ENCODE measurements around the gene WTAP.
"Not testable (repeated sequence)": the region's sequence is repeated elsewhere in the genome, so short reads cannot be mapped to it uniquely, and the experiment has no call there.

WTAP gene

DNA sequence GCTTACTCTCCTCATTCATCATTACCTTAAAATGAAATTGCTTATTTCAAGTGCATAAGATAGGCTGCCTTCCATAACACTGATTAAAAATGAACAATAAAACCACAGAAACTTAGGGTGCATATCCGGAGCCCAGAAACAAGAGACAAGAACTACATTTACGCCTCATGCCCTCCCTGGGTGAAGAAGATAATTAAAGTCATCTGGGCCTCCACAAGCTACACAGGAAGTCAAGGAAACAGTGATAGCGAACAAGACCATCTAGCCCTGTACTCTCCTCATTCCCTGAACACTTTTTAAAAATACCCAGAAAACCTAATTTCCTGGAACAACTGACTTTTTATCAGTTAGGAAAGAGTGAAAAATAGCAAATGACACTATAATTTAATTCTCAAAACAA is 40.6 kb upstream of the WTAP start:
- DNase-seq (ENCODE audit: extremely low spot score), result no peak
- ChIA-PET CTCF (no interaction called here), POLR2A (interaction anchor here (0.9 to 1.2 kb wide), 2 partner anchors 75 to 103 kb away, joined by 3 read pairs; partner anchors contain the start of genes ACAT2 and TCP1)
- TF ChIP-seq CTBP1 (IDR thresholded peaks at IDR 0.05; ENCODE audit: borderline replicate concordance) (no peak), NFRKB (IDR thresholded peaks at IDR 0.05) (no peak), FOXM1 (IDR thresholded peaks at IDR 0.05; ENCODE audit: borderline replicate concordance) (no peak), ZNF384 (IDR thresholded peaks at IDR 0.05) (no peak), BHLHE40 (IDR thresholded peaks at IDR 0.05; ENCODE audit: borderline replicate concordance) (no peak), FOXA1 (IDR thresholded peaks at IDR 0.05) (no peak), SUZ12 (IDR thresholded peaks at IDR 0.05) (no peak), ARNT (IDR thresholded peaks at IDR 0.05) (no peak), FOXK2 (IDR thresholded peaks at IDR 0.05) (no peak), L3MBTL2 (conservative IDR thresholded peaks at IDR 0.05) (no peak), HDGF (IDR thresholded peaks at IDR 0.05; ENCODE audit: borderline replicate concordance) (no peak), ELF4 (IDR thresholded peaks at IDR 0.05) (no peak), TARDBP (IDR thresholded peaks at IDR 0.05) (no peak)
- TF ChIP-seq, protein P1, sequence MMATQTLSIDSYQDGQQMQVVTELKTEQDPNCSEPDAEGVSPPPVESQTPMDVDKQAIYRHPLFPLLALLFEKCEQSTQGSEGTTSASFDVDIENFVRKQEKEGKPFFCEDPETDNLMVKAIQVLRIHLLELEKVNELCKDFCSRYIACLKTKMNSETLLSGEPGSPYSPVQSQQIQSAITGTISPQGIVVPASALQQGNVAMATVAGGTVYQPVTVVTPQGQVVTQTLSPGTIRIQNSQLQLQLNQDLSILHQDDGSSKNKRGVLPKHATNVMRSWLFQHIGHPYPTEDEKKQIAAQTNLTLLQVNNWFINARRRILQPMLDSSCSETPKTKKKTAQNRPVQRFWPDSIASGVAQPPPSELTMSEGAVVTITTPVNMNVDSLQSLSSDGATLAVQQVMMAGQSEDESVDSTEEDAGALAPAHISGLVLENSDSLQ (IDR thresholded peaks at IDR 0.05), result no peak

DNA sequence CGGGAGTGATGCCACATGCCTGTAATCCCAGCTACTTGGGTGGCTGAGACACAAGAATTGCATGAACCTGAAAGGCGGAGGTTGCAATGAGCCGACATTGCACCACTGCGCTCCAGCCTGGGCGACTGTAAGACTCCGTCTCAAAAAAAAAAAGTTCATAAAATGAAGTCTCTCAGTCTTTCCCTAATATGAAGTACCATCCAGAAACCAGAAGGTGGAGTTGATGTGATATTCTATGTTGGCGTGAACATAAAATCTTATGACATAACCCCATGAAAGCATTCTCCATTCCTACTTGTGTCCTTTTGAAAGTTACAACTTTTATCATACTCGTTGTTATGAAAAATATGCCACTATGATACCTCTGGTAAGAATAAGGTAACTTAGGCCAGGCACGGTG is 40.0 kb upstream of the WTAP start:
- TF ChIP-seq CTBP1 (IDR thresholded peaks at IDR 0.05; ENCODE audit: borderline replicate concordance) (no peak), FOXM1 (IDR thresholded peaks at IDR 0.05; ENCODE audit: borderline replicate concordance) (no peak), SUZ12 (IDR thresholded peaks at IDR 0.05) (no peak), TARDBP (IDR thresholded peaks at IDR 0.05) (no peak), ZNF384 (IDR thresholded peaks at IDR 0.05) (no peak), FOXK2 (IDR thresholded peaks at IDR 0.05) (no peak), FOXA1 (IDR thresholded peaks at IDR 0.05) (no peak), LEF1 (IDR thresholded peaks at IDR 0.05; ENCODE audit: borderline replicate concordance) (no peak), ELF4 (IDR thresholded peaks at IDR 0.05) (no peak), HDGF (IDR thresholded peaks at IDR 0.05; ENCODE audit: borderline replicate concordance) (no peak), NFRKB (IDR thresholded peaks at IDR 0.05) (no peak), ARNT (IDR thresholded peaks at IDR 0.05) (no peak), BHLHE40 (IDR thresholded peaks at IDR 0.05; ENCODE audit: borderline replicate concordance) (no peak), SP1 (IDR thresholded peaks at IDR 0.05) (no peak), L3MBTL2 (conservative IDR thresholded peaks at IDR 0.05) (no peak)
- TF ChIP-seq, protein P1 (IDR thresholded peaks at IDR 0.05), result no peak
- ChIA-PET POLR2A (no interaction called here), CTCF (no interaction called here)
- no peak for DNase-seq (ENCODE audit: extremely low spot score)

DNA sequence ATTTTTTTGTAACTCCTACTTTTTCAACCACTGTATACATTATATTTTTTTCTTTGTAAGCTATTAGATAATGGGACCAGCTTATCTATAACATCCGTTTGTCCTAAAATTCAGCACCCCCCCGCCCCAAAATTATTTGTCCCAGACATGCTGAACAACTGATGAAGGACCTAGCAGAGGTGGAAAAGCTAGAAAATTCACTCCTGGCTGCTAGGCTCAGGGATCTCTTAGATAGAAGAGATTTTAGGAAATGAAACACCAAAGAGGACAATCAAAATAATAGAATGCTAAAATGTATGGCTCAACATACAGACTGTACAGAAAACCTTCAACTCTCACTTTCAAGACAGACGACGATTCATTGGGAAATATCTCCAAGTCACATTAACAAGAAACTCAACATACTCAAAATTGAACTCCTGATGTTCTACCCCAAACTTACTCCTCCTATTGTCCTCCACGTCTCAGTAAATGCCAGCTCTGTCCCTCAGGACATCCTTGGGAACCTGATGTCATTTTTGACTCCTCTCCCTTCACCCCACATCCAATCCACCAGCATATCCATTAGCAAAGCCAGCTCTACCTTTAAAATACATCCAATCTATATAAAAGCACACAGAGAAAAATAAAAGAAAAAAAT is 38.9 kb upstream of the WTAP start:
- TF ChIP-seq NFRKB (IDR thresholded peaks at IDR 0.05) (no peak), SUZ12 (IDR thresholded peaks at IDR 0.05) (no peak)
- no peak for DNase-seq (ENCODE audit: extremely low spot score)
- POLR2A ChIA-PET, result interaction anchor here (0.5 kb wide), 1 partner anchor 104 kb away, joined by 3 read pairs; no protein-coding TSS in a partner anchor
- CTCF ChIA-PET, result no interaction called here

DNA sequence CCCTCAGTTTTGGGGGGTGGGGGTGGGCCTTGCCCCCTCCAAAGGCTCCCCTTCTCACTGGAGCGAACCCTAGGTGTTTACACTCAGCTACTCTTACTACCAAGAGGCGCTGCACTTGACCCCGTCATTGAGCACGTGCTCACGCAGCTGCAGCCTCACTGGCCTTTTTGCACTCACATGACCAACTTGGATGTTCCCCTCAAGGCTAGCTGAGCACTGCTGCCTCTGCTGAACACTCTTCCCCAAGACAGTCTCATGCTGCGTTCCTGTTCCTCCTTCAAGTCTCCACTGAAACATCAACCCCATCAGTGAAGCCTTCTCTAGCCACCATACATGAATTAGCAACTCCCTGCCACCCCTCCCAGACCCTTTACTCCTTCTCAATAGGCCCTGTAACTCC is 38.3 kb upstream of the WTAP start:
- ChIA-PET CTCF (no interaction called here), POLR2A (no interaction called here)
- DNase-seq (ENCODE audit: extremely low spot score), result no peak
- TF ChIP-seq FOXK2 (IDR thresholded peaks at IDR 0.05) (no peak), FOXM1 (IDR thresholded peaks at IDR 0.05; ENCODE audit: borderline replicate concordance) (no peak), SP1 (IDR thresholded peaks at IDR 0.05) (no peak), BHLHE40 (IDR thresholded peaks at IDR 0.05; ENCODE audit: borderline replicate concordance) (no peak), ELF4 (IDR thresholded peaks at IDR 0.05) (no peak), LEF1 (IDR thresholded peaks at IDR 0.05; ENCODE audit: borderline replicate concordance) (no peak), L3MBTL2 (conservative IDR thresholded peaks at IDR 0.05) (no peak), ZNF384 (IDR thresholded peaks at IDR 0.05) (no peak), FOXA1 (IDR thresholded peaks at IDR 0.05) (no peak), NFRKB (IDR thresholded peaks at IDR 0.05) (no peak), SUZ12 (IDR thresholded peaks at IDR 0.05) (no peak), TARDBP (IDR thresholded peaks at IDR 0.05) (no peak), HDGF (IDR thresholded peaks at IDR 0.05; ENCODE audit: borderline replicate concordance) (no peak)
- TF ChIP-seq, protein P1 (IDR thresholded peaks at IDR 0.05), result no peak

DNA sequence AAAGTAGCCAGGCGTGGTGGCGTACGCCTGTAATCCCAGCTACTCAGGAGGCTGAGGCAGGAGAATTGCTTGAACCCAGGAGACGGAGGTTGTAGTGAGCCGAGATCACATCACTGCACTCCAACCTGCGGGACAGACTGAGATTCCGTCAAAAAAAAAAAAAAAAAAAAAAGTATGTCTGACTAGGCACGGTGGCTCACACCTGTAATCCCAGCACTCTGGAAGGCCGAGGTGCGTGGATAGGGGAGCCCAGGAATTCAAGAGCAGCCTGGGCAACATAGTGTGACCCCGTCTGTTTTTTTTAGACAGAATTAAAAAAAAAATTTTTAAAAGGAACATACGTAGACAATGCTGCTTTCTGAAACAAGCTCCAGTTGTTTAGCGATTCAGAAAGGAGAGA is 37.2 kb upstream of the WTAP start:
- CTCF ChIA-PET, result interaction anchor here (0.5 to 0.7 kb wide), 2 partner anchors 8 to 1476 kb away, joined by 3 read pairs; no protein-coding TSS in a partner anchor
- POLR2A ChIA-PET, result not testable (repeated sequence)

DNA sequence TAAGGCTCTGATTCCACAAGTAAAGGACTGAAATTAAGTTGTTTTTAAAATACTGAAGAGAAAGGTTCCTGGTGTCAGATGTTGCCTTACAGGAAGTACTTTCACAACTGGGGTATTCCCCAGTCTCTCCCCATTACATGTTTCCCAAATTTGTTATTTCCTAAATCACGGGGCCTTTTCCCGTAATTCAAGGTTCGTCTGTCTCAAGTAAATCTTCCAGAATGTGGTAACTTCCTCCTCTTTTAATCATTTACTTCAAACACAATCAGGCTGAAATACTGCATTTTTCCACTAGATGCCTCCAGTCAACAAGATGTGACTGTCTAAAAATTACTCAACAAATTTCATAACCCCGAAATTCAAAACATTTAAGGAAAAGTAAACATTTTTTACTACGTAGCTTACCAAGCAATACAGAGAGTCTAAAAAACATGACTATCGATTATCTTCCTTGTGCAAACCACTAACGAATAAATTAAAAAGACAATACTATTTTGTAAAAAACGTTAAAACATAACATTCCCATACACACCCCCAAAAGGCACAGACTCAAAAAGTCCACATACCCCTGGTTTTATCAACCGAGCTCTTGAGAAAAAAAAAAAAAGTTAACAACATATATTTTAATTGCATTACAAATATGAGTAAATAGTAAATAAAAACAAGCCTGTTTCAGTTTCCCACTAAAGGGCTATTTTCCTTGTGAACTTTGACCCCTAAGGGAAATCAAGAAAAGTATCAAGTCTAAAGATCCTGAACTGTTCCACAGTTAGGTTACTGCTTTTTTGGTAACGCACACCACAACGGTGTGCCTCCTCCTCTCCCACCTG is 36.0 kb upstream of the WTAP start:
- DNase-seq (ENCODE audit: extremely low spot score), result peak; percentile 45
- ChIA-PET POLR2A (interaction anchor here (0.8 to 3.5 kb wide), 6 partner anchors 8 to 99 kb away, joined by 4 to 25 read pairs (median 6); partner anchors contain the start of genes ACAT2, MRPL18, TCP1 and WTAP), CTCF (interaction anchor here (0.7 to 1.3 kb wide), 5 partner anchors 10 to 172 kb away, joined by 3 read pairs; no protein-coding TSS in a partner anchor)
- TF ChIP-seq NFRKB (IDR thresholded peaks at IDR 0.05) (no peak), SP1 (IDR thresholded peaks at IDR 0.05) (no peak), HDGF (IDR thresholded peaks at IDR 0.05; ENCODE audit: borderline replicate concordance) (no peak), LEF1 (IDR thresholded peaks at IDR 0.05; ENCODE audit: borderline replicate concordance) (no peak)
- TF ChIP-seq, protein P1 (IDR thresholded peaks at IDR 0.05), result peak; percentile 31; the same call in 1 of the 2 replicates

More for the DNA sequence above, 37.2 kb upstream of the WTAP start:
- not testable (repeated sequence) for DNase-seq (ENCODE audit: extremely low spot score)
